ENCODE results near the gene FERMT3. TPM values are rescaled to one million over a fixed set of nuclear protein-coding genes. Genes with fewer than 3 reads are reported as not detected.

FERMT3 gene
- total RNA-seq, 1 donor from 2014 or later = 2.8 TPM

GRCh38 chr11:64247729-64248531 lies 41.4 kb downstream of the FERMT3 start:
- Mint-ChIP-seq H3K36me3 (ENCODE audit: low read depth) (no peaks in the 10 kb centered on the region), H3K27ac (ENCODE audit: unreplicated experiment) (peak overlapping the region; percentile 93), H3K27me3 (ENCODE audit: low read depth) (peaks cover 3% of the 10 kb centered on the region), H3K4me3 (peak overlapping the region; percentile 97), H3K9me3 (no peaks in the 10 kb centered on the region), H3K4me1 (peaks cover 25% of the 10 kb centered on the region)
- DNase-seq (ENCODE audit: low read depth, low spot score) = no peak
- peak; percentile 15 for TF ChIP-seq CTCF (conservative IDR thresholded peaks at IDR 0.05)

- H3K27me3 Mint-ChIP-seq (ENCODE audit: low read depth) = peaks cover 3% of the 10 kb centered on the region
- no peak for DNase-seq (ENCODE audit: low read depth, low spot score)
Measured at GRCh38 chr11:64248578-64248977, 42.1 kb downstream of the FERMT3 start.

GRCh38 chr11:64249038-64249437 lies 42.5 kb downstream of the FERMT3 start:
- TF ChIP-seq CTCF (conservative IDR thresholded peaks at IDR 0.05) = no peak
- H3K4me1 Mint-ChIP-seq = peaks cover 27% of the 10 kb centered on the region

More at GRCh38 chr11:64248578-64248977, 42.1 kb downstream of the FERMT3 start:
- H3K9me3 Mint-ChIP-seq = no peaks in the 10 kb centered on the region
- H3K36me3 Mint-ChIP-seq (ENCODE audit: low read depth) = no peaks in the 10 kb centered on the region
- no peak overlapping the region for H3K27ac Mint-ChIP-seq (ENCODE audit: unreplicated experiment)
- no peak for TF ChIP-seq CTCF (conservative IDR thresholded peaks at IDR 0.05)
- H3K4me3 Mint-ChIP-seq = peak overlapping the region; percentile 97
- H3K4me1 Mint-ChIP-seq = peaks cover 24% of the 10 kb centered on the region

GRCh38 chr11:64249563-64250414 lies 43.3 kb downstream of the FERMT3 start:
- Mint-ChIP-seq H3K27ac (ENCODE audit: unreplicated experiment) (no peak overlapping the region), H3K9me3 (no peaks in the 10 kb centered on the region), H3K36me3 (ENCODE audit: low read depth) (no peaks in the 10 kb centered on the region), H3K4me1 (peaks cover 28% of the 10 kb centered on the region), H3K4me3 (peak overlapping the region; percentile 84), H3K27me3 (ENCODE audit: low read depth) (peaks cover 3% of the 10 kb centered on the region)
- no peak for DNase-seq (ENCODE audit: low read depth, low spot score)
- TF ChIP-seq CTCF (conservative IDR thresholded peaks at IDR 0.05) = no peak

More at GRCh38 chr11:64249038-64249437, 42.5 kb downstream of the FERMT3 start:
- Mint-ChIP-seq H3K4me3 (peak overlapping the region; percentile 84), H3K9me3 (no peaks in the 10 kb centered on the region), H3K36me3 (ENCODE audit: low read depth) (no peaks in the 10 kb centered on the region), H3K27me3 (ENCODE audit: low read depth) (peaks cover 3% of the 10 kb centered on the region), H3K27ac (ENCODE audit: unreplicated experiment) (no peak overlapping the region)
- no peak for DNase-seq (ENCODE audit: low read depth, low spot score)

GRCh38 chr11:64250415-64251015 lies 44.0 kb downstream of the FERMT3 start:
- peaks cover 28% of the 10 kb centered on the region for H3K4me1 Mint-ChIP-seq
- DNase-seq (ENCODE audit: low read depth, low spot score) = no peak
- H3K27ac Mint-ChIP-seq (ENCODE audit: unreplicated experiment) = no peak overlapping the region
- no peaks in the 10 kb centered on the region for H3K36me3 Mint-ChIP-seq (ENCODE audit: low read depth)
- no peaks in the 10 kb centered on the region for H3K9me3 Mint-ChIP-seq
- TF ChIP-seq CTCF (conservative IDR thresholded peaks at IDR 0.05) = no peak
- H3K27me3 Mint-ChIP-seq (ENCODE audit: low read depth) = peaks cover 3% of the 10 kb centered on the region
- peak overlapping the region; percentile 88 for H3K4me3 Mint-ChIP-seq
